ENCODE measurements around the gene HSPB7.

HSPB7 gene

GRCh38 chr1:15975805-15976680 is 41.8 kb downstream of the HSPB7 start, which contains the start of gene ZBTB17:
TSS of gene ZBTB17 (minus strand) at chr1:15976101. CDS start at chr1:15948495, 27,606 bp downstream.
- DNase-seq (ENCODE audit: low read depth): peak; percentile 87

- DNase-seq (ENCODE audit: low read depth): peak; percentile 44
These were observed 42.5 kb downstream of the HSPB7 start for GRCh38 chr1:15975358-15975804.

- DNase-seq (ENCODE audit: low read depth): no peak
These were observed 43.0 kb downstream of the HSPB7 start for GRCh38 chr1:15974855-15975254.

GRCh38 chr1:15973772-15974171 is 44.1 kb downstream of the HSPB7 start:
- DNase-seq (ENCODE audit: low read depth): no peak

- DNase-seq (ENCODE audit: low read depth): no peak
These were observed 45.4 kb downstream of the HSPB7 start for GRCh38 chr1:15972409-15972808.

- DNase-seq (ENCODE audit: low read depth): no peak
These were observed 46.9 kb downstream of the HSPB7 start for GRCh38 chr1:15970911-15971310.

- DNase-seq (ENCODE audit: low read depth): no peak
These were observed 48.4 kb downstream of the HSPB7 start for GRCh38 chr1:15969321-15969880.

GRCh38 chr1:15968172-15968571 is 49.7 kb downstream of the HSPB7 start:
- no peak for DNase-seq (ENCODE audit: low read depth)

GRCh38 chr1:15966956-15967344 is 50.9 kb downstream of the HSPB7 start:
- no peak for DNase-seq (ENCODE audit: low read depth)

- DNase-seq (ENCODE audit: low read depth): no peak
These were observed 51.5 kb downstream of the HSPB7 start for GRCh38 chr1:15966081-15966955.

- no peak for DNase-seq (ENCODE audit: low read depth)
These were observed 52.5 kb downstream of the HSPB7 start for GRCh38 chr1:15965228-15965767.

Data from stimulated activated CD8-positive, alpha-beta memory T cell treated with anti-CD3 and anti-CD28 coated beads, Interleukin-15, amount 100 ng/mL, for 1 hour (primary cell).